Prostate gland (tissue), 2 donors: ENCODE data around the gene TXNL4B.

Experiments
- CTCF ChIP-seq, 4 experiments: fragments of 200-600 bp in 2 of 4; fragments of 450-650 bp in 2 of 4; sonication (generic) in 2 of 4; IDR thresholded peaks; 1 replicate in 3 of 4; 2 replicates in 1 of 4; pipeline ENCODE4 v1.5.1; 2016 to 2019; ENCODE audit warnings: antibody characterized with exemption in 4 of 4, mild to moderate bottlenecking in 2 of 4, moderate library complexity in 2 of 4
- POLR2A ChIP-seq: fragments of 450-650 bp; IDR thresholded peaks from one replicate; pipeline ENCODE4 v1.6.1; 2016; ENCODE audit warnings: antibody characterized with exemption, mild to moderate bottlenecking
- POLR2AphosphoS5 ChIP-seq: sonication (generic); formaldehyde crosslinking; IDR thresholded peaks from one replicate; pipeline ENCODE4 v1.6.1; 2017; ENCODE audit warnings: antibody characterized with exemption

GRCh38 chr16:72064361-72064894 lies 29.0 kb downstream of the TXNL4B start:
- TF ChIP-seq POLR2A: no peak
- TF ChIP-seq CTCF (IDR thresholded peaks at IDR 0.05): no peak
- TF ChIP-seq POLR2AphosphoS5: no peak
